ENCODE measurements around the gene STON2.
"Not testable (repeated sequence)": the region's sequence is repeated elsewhere in the genome, so short reads cannot be mapped to it uniquely, and the experiment has no call there.

STON2 gene

DNA sequence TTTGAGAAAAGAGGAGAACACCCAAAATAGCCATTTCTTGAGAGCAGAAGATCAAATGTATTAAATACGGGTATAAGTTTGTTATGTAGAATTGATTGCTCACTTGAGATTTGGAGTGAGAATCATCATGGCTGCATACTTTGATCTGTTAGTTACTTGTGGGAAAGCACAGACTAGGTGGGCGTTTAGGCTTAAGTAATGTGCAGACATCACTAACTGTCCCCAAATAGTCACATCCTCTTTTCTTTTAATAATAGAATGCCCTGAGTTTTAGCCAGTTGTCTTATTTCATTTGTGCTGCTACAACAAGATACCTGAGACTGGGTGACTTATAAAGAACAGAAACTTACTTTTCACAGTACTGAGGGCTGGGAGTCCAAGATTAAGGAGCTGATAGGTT is 165.0 kb downstream of the STON2 start:
- DNase-seq (ENCODE audit: low read depth): no peak
- H3K4me3 ChIP-seq (ENCODE audit: low read depth, low read length): no peak overlapping the region
- TF ChIP-seq, protein P1, sequence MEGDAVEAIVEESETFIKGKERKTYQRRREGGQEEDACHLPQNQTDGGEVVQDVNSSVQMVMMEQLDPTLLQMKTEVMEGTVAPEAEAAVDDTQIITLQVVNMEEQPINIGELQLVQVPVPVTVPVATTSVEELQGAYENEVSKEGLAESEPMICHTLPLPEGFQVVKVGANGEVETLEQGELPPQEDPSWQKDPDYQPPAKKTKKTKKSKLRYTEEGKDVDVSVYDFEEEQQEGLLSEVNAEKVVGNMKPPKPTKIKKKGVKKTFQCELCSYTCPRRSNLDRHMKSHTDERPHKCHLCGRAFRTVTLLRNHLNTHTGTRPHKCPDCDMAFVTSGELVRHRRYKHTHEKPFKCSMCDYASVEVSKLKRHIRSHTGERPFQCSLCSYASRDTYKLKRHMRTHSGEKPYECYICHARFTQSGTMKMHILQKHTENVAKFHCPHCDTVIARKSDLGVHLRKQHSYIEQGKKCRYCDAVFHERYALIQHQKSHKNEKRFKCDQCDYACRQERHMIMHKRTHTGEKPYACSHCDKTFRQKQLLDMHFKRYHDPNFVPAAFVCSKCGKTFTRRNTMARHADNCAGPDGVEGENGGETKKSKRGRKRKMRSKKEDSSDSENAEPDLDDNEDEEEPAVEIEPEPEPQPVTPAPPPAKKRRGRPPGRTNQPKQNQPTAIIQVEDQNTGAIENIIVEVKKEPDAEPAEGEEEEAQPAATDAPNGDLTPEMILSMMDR (conservative IDR thresholded peaks at IDR 0.05; ENCODE audit: low read depth, low read length): no peak

GRCh38 chr14:81234278-81234677 is 165.8 kb downstream of the STON2 start:
- TF ChIP-seq, protein P1 (conservative IDR thresholded peaks at IDR 0.05; ENCODE audit: low read depth, low read length): no peak
- DNase-seq (ENCODE audit: low read depth): peak; percentile 50
- H3K4me3 ChIP-seq (ENCODE audit: low read depth, low read length): no peak overlapping the region

DNA sequence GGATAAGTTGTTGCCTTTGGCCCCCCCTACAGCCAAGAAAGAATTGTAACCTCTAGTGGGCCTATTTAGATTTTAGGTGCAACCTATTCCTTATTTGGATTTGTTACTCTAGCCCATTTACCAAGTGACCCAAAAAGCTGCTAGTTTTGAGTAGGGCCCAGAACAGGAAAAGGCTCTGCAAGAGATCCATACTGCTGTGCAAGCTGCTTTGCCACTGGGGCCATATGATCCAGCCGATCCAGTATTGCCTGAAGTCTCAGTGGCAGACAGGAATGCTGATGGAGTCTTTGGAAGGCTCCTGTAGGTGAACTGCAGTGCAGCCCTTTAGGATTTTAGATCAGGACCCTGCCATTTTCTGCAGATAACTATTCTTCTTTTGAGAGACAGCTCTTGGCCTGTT is 166.5 kb downstream of the STON2 start:
- DNase-seq (ENCODE audit: low read depth): no peak
- no peak overlapping the region for H3K4me3 ChIP-seq (ENCODE audit: low read depth, low read length)

DNA sequence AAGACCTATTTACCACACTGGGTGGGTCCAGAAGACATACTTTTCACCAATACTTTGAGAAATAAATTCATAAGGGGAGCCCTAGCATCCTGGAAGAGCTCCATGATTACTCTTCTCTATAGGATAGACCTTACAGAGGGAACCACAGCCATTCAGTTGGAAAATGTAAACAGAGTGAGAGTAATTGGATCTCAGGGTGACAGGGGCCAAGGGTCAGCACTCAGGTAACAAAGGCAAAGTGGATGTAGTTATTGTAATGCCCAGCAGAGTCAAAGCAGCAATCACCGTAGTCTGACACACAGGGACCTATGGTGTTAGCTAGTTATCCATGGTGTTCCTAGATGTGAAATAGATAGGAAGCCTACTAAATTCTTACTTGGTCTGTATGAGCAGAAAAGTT is 168.6 kb downstream of the STON2 start:
- no peak overlapping the region for H3K4me3 ChIP-seq (ENCODE audit: low read depth, low read length)
- DNase-seq (ENCODE audit: low read depth): no peak
- TF ChIP-seq, protein P1 (conservative IDR thresholded peaks at IDR 0.05; ENCODE audit: low read depth, low read length): no peak

More for the DNA sequence above, 166.5 kb downstream of the STON2 start:
- TF ChIP-seq, protein P1 (conservative IDR thresholded peaks at IDR 0.05; ENCODE audit: low read depth, low read length): no peak

DNA sequence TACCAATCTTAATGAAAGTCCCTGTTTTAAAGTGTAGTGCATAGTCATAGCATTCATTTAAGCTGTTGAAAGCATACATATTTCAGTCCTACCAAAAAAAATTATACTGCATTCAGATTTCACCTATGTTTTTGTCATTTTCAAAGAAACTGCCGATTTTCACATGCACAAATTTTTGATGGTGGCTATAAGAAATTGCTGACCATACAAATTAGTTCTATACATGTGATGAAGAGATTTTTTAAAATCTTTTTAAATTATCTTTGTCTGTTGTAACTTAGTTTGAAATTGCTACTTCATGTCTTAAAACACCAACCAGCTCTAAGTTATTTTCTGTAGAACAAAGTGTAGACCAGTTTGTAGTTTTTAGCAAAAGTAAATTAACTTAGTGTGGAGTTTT is 175.9 kb downstream of the STON2 start:
- DNase-seq (ENCODE audit: low read depth): no peak
- TF ChIP-seq, protein P1 (conservative IDR thresholded peaks at IDR 0.05; ENCODE audit: low read depth, low read length): no peak
- no peak overlapping the region for H3K4me3 ChIP-seq (ENCODE audit: low read depth, low read length)

GRCh38 chr14:81223788-81224187 is 176.3 kb downstream of the STON2 start:
- H3K4me3 ChIP-seq (ENCODE audit: low read depth, low read length); DNase-seq (ENCODE audit: low read depth): not testable (repeated sequence)

DNA sequence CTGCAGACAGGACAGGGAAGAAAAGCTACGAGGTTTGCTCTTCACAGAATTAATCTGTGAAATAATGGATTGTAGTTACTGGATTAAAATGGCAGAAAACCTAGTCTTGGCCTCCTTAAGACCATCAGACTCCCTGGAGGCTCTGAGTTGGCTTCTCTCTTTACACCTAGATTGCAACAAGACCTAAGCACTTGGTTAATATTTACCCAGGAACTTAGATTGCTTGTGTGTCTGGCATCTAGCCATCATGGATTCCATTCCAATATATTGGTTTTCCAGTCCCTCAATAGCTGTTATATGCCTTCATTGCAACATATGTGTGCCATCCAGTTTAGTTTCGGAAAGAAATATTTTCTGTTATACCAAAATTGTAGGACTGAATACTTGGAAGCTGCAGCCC is 177.4 kb downstream of the STON2 start:
- TF ChIP-seq, protein P1 (conservative IDR thresholded peaks at IDR 0.05; ENCODE audit: low read depth, low read length): no peak
- H3K4me3 ChIP-seq (ENCODE audit: low read depth, low read length): no peak overlapping the region
- no peak for DNase-seq (ENCODE audit: low read depth)

GRCh38 chr14:81222126-81222525 is 178.0 kb downstream of the STON2 start:
- no peak overlapping the region for H3K4me3 ChIP-seq (ENCODE audit: low read depth, low read length)
- no peak for DNase-seq (ENCODE audit: low read depth)
- TF ChIP-seq, protein P1 (conservative IDR thresholded peaks at IDR 0.05; ENCODE audit: low read depth, low read length): no peak

Measured in choroid plexus epithelial cell (primary cell).